HepG2 (cell line): ENCODE measurements around the gene LUC7L2. TPM values are rescaled to one million over a fixed set of nuclear protein-coding genes. Genes with fewer than 3 reads are reported as not detected.
A peak's percentile ranks its signal among the peaks of the same experiment; 100 is the strongest.

Source experiments
- AGO1 ChIP-seq: fragments of 200-400 bp; formaldehyde crosslinking; IDR thresholded peaks from 2 replicates; pipeline ENCODE4 v1.6.1; 2017; ENCODE audit warnings: mild to moderate bottlenecking, low read depth, low read length, moderate library complexity; ENCODE audit not compliant: poor library complexity, severe bottlenecking
- GATAD2A ChIP-seq: IDR thresholded peaks from 2 replicates; pipeline ENCODE4 v1.6.1; 2016
- KDM6A ChIP-seq: IDR thresholded peaks from 2 replicates; pipeline ENCODE4 v1.6.1; 2016; ENCODE audit warnings: low read depth
- KLF12 ChIP-seq: sonication (generic); formaldehyde crosslinking; IDR thresholded peaks from 2 replicates; pipeline ENCODE4 v1.4.0; 2020; ENCODE audit warnings: missing genetic modification reagents, borderline replicate concordance
- MYC ChIP-seq: sonication (generic); formaldehyde crosslinking; IDR thresholded peaks from 2 replicates; pipeline ENCODE4 v1.9.0; 2021; ENCODE audit warnings: missing genetic modification reagents, borderline replicate concordance
- NFRKB ChIP-seq: fragments of 450-650 bp; IDR thresholded peaks from 2 replicates; pipeline ENCODE4 v1.6.1; 2017
- PITX1 ChIP-seq: sonication (generic); formaldehyde crosslinking; IDR thresholded peaks from 2 replicates; pipeline ENCODE4 v1.5.1; 2020; ENCODE audit warnings: mild to moderate bottlenecking, missing genetic modification reagents
- RAD21 ChIP-seq: fragments of 450-650 bp; formaldehyde crosslinking; IDR thresholded peaks from 2 replicates; pipeline ENCODE4 v1.5.0; 2020; ENCODE audit warnings: mild to moderate bottlenecking
- REL ChIP-seq: sonication (generic); formaldehyde crosslinking; conservative IDR thresholded peaks from 2 replicates; pipeline ENCODE4 v1.8.0; 2022; ENCODE audit warnings: mild to moderate bottlenecking, missing genetic modification reagents, moderate library complexity
- SMARCE1 ChIP-seq: fragments of 450-650 bp; IDR thresholded peaks from 2 replicates; pipeline ENCODE4 v1.6.1; 2017; ENCODE audit warnings: borderline replicate concordance
- SPEN ChIP-seq: sonication (generic); formaldehyde crosslinking; IDR thresholded peaks from 2 replicates; pipeline ENCODE4 v1.5.1; 2020; ENCODE audit warnings: low read depth, mild to moderate bottlenecking, missing genetic modification reagents
- STAT6 ChIP-seq: sonication (generic); formaldehyde crosslinking; IDR thresholded peaks from 2 replicates; pipeline ENCODE4 v1.4.0; 2020; ENCODE audit warnings: missing genetic modification reagents, mild to moderate bottlenecking, borderline replicate concordance
- TARDBP ChIP-seq: sonication (generic); formaldehyde crosslinking; IDR thresholded peaks from 2 replicates; pipeline ENCODE4 v1.8.0; 2022; ENCODE audit warnings: mild to moderate bottlenecking, missing genetic modification reagents
- TRIM24 ChIP-seq: sonication (generic); formaldehyde crosslinking; IDR thresholded peaks from 2 replicates; pipeline ENCODE4 v1.8.0; 2022; ENCODE audit warnings: mild to moderate bottlenecking, missing genetic modification reagents
- ZBTB38 ChIP-seq: sonication (generic); formaldehyde crosslinking; IDR thresholded peaks from 2 replicates; pipeline ENCODE4 v1.5.1; 2020; ENCODE audit warnings: mild to moderate bottlenecking, missing genetic modification reagents
- ZBTB39 ChIP-seq: sonication (generic); formaldehyde crosslinking; IDR thresholded peaks from 2 replicates; pipeline ENCODE4 v1.5.0; 2020; ENCODE audit warnings: missing genetic modification reagents
- ZFY ChIP-seq: sonication (generic); formaldehyde crosslinking; IDR thresholded peaks from 2 replicates; pipeline ENCODE4 v1.4.0; 2020; ENCODE audit warnings: missing genetic modification reagents
- ZGPAT ChIP-seq: IDR thresholded peaks from 2 replicates; pipeline ENCODE4 v1.6.1; 2016; ENCODE audit warnings: mild to moderate bottlenecking
- ZNF124 ChIP-seq: sonication (generic); formaldehyde crosslinking; IDR thresholded peaks from 2 replicates; pipeline ENCODE4 v1.4.0; 2020; ENCODE audit warnings: missing genetic modification reagents
- ZNF501 ChIP-seq: sonication (generic); formaldehyde crosslinking; IDR thresholded peaks from 2 replicates; pipeline ENCODE4 v1.5.1; 2020; ENCODE audit warnings: mild to moderate bottlenecking, moderate library complexity, missing genetic modification reagents
- ZNF660 ChIP-seq: sonication (generic); formaldehyde crosslinking; IDR thresholded peaks from 2 replicates; pipeline ENCODE4 v1.5.1; 2020; ENCODE audit warnings: mild to moderate bottlenecking, low read depth, missing genetic modification reagents, borderline replicate concordance
- ZNF746 ChIP-seq: sonication (generic); formaldehyde crosslinking; IDR thresholded peaks from 2 replicates; pipeline ENCODE4 v1.8.0; 2022; ENCODE audit warnings: mild to moderate bottlenecking, missing genetic modification reagents
- polyA plus RNA-seq, 8 experiments: library from polyadenylated mRNA; depleted of rRNA in 3 of 8; stranded (reverse) in 7 of 8; unstranded in 1 of 8; fragments of >200 nt; fragmentation: Illumina TruSeq in 4 of 8; extraction: Trizol in 4 of 8; gene quantifications; 2 replicates each; pipeline versions ENCODE4 v1.2.1 to v1.2.3, GENCODE V29; 2011 to 2016; ENCODE audit warnings: low read depth in 4 of 8, missing spikeins in 1 of 8, mixed read lengths in 1 of 8; ENCODE audit not compliant: insufficient read depth in 1 of 8
- total RNA-seq, 5 experiments: library from RNA; depleted of rRNA; stranded (reverse); fragments of >200 nt; fragmentation: Illumina TruSeq; extraction: Trizol; gene quantifications; 2 replicates each; pipeline ENCODE4 v1.2.3, GENCODE V29; 2016; ENCODE audit warnings: low read depth in 1 of 5
- TF ChIP-seq, protein P1 (sequence below): IDR thresholded peaks from 2 replicates; pipeline ENCODE4 v1.6.1; 2012; ENCODE audit warnings: inconsistent platforms

Gene LUC7L2
- total and polyA plus RNA-seq, 2 of the 13 experiments (the other 11 are each of a cell fraction or from before 2014, with no cell fraction given), result 17.9 to 50.7 TPM

- no peak for TF ChIP-seq KDM6A (CRISPR knock-in tag)
- 0 out of 2 replicates have a peak, but pooled peaks have one; percentile 10 for TF ChIP-seq ZNF501
- TF ChIP-seq ZGPAT (CRISPR knock-in tag), result no peak
- peak; percentile 47; the same call in 1 of the 2 replicates for TF ChIP-seq RAD21 (CRISPR knock-in tag)
- no peak for TF ChIP-seq ZNF746
- no peak for TF ChIP-seq AGO1
- TF ChIP-seq NFRKB, result no peak
- TF ChIP-seq ZBTB38 (CRISPR knock-in tag), result peak; percentile 22; the same call in 1 of the 2 replicates
- TF ChIP-seq TARDBP (CRISPR knock-in tag), result no peak
- TF ChIP-seq TRIM24, result no peak
- peak; percentile 31; the same call in 1 of the 2 replicates for TF ChIP-seq PITX1
- TF ChIP-seq KLF12 (CRISPR knock-in tag), result no peak
- no peak for TF ChIP-seq ZNF660 (CRISPR knock-in tag)
- TF ChIP-seq, protein P1, sequence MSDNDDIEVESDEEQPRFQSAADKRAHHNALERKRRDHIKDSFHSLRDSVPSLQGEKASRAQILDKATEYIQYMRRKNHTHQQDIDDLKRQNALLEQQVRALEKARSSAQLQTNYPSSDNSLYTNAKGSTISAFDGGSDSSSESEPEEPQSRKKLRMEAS, result 0 out of 2 replicates have a peak, but pooled peaks have one; percentile 47
- no peak for TF ChIP-seq SPEN (CRISPR knock-in tag)
- TF ChIP-seq REL (CRISPR knock-in tag), result no peak
- no peak for TF ChIP-seq SMARCE1
- TF ChIP-seq MYC (CRISPR knock-in tag), result peak; percentile 45; the same call in 1 of the 2 replicates
- 0 out of 2 replicates have a peak, but pooled peaks have one; percentile 26 for TF ChIP-seq ZNF124 (CRISPR knock-in tag)
- TF ChIP-seq ZBTB39 (CRISPR knock-in tag), result no peak
- TF ChIP-seq ZFY (CRISPR knock-in tag), result no peak
- no peak for TF ChIP-seq STAT6 (CRISPR knock-in tag)
- 0 out of 2 replicates have a peak, but pooled peaks have one; percentile 22 for TF ChIP-seq GATAD2A
These were observed 38.5 kb upstream of the LUC7L2 start (continued) for GRCh38 chr7:139321071-139321745.
